ENCODE data around the gene SERGEF.

SERGEF gene

DNA sequence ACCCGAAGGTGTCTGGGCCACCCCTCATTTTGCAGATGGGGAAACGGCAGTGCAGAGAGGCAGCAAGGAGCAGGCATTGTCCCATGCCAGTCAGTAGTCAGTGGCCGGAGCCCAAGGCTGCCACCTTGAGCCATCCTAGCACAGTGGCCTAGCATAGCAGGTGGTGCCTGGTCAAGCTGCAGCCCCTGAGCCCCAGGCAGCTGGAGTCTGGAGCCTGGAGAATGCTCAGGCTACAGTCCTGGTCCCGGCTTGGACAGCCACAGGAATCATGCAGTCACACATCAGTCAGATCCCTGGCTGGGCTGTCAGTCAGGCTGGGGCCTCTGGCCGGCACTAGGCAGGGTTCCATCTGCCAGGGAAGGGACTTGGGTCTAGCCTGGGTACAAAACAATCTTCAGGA is 259.7 kb downstream of the SERGEF start:
- H3K27ac ChIP-seq = no peak overlapping the region
- TF ChIP-seq, protein P1, sequence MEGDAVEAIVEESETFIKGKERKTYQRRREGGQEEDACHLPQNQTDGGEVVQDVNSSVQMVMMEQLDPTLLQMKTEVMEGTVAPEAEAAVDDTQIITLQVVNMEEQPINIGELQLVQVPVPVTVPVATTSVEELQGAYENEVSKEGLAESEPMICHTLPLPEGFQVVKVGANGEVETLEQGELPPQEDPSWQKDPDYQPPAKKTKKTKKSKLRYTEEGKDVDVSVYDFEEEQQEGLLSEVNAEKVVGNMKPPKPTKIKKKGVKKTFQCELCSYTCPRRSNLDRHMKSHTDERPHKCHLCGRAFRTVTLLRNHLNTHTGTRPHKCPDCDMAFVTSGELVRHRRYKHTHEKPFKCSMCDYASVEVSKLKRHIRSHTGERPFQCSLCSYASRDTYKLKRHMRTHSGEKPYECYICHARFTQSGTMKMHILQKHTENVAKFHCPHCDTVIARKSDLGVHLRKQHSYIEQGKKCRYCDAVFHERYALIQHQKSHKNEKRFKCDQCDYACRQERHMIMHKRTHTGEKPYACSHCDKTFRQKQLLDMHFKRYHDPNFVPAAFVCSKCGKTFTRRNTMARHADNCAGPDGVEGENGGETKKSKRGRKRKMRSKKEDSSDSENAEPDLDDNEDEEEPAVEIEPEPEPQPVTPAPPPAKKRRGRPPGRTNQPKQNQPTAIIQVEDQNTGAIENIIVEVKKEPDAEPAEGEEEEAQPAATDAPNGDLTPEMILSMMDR (conservative IDR thresholded peaks at IDR 0.05) = no peak

DNA sequence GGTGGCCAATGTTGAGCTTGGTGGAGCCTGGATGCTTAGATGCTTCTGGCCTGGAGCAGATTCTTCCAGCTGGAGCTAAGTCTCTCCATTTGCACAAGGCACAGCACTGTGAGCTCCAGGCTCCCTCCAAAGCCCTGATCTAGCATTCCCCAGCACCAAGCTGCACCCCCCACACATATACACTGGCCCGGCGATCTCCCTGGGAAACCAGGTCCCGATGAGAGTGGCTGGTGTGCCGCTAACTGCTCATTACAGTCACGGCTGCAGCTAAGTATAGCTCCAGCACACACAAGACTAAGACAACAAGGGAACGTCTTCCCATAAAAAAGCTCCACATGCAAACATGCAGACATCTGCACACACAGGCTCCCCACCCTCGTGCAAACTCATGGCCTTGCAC is 260.7 kb downstream of the SERGEF start:
- TF ChIP-seq, protein P1 (conservative IDR thresholded peaks at IDR 0.05) = no peak
- H3K27ac ChIP-seq = no peak overlapping the region

DNA sequence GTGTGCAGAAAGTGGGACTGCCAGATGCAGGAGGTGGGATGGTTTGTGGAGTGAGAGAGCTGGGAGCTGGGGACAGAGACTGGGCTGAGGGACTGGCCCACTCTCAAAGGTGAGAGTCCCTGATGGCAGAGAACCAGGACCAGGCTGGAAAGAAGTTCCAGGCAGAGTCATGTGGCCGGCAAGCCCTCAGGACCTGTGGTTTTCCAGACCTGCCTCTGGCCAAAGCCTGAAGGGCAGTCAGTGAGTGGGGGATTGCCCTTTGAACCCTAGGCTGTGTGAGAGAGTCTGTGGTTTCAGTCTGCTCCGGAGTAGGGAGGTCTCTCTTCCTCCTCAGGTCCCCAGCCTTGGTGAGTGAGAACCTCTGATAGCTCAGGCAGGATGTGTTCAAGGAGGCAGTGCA is 261.3 kb downstream of the SERGEF start:
- TF ChIP-seq, protein P1 (conservative IDR thresholded peaks at IDR 0.05) = no peak
- H3K27ac ChIP-seq = no peak overlapping the region

DNA sequence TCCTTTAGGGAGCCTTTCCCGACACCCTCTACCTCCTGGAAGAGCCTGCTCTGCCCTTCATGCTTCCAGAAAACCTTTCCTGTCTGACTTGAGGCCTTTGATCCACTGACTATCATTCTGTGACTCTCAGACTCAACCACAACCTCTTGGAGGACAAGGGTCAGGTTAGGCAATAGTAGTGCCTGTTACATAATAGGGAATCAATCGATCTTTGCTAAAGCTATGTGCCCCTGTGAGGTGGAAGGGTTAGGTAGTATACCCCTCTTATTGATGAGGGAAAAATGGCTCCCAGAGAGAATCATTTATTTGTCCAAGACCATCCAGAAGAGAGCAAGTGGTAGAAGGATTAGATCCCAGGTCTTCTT is 262.1 kb downstream of the SERGEF start:
- TF ChIP-seq, protein P1 (conservative IDR thresholded peaks at IDR 0.05) = no peak
- no peak overlapping the region for H3K27ac ChIP-seq

DNA sequence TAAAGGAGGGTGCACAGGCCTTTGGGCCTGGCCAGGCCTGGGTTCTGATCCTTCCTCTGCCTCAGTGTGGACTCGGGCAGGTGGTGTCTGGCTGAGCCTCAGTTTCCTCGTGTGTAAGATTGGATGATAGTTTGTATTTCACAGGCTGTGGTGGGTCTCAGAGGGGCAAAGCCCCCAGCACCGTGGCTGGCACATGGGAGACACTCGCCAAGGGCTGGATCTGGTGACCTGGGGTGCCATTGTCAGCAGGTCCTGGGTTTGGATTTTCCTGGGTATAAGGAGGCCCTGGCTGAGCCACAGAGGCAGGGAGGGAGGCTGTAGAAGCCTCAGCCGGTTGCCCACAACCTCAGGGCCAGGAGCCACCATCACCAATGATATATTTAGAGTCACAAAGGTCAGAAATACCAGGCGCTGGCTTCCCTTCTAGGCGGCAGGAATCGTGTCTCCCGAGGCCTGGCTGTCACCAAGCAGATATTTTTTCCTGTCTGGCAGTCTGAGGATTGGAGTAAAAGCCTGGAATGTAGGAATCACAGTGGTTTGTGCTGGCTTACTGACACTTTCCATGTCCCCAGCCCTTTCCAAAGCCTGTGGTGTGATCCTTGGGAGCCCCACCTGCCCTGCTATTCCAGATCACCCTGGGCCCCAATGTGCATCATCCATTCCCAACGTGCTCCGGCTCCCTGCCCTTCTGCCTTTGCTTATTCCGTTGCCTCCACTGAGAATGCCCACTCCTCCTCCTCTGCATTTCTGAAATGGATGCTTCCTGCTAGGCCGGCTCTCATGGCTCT is 262.6 kb downstream of the SERGEF start:
- H3K27ac ChIP-seq = no peak overlapping the region
- TF ChIP-seq, protein P1 (conservative IDR thresholded peaks at IDR 0.05) = no peak

DNA sequence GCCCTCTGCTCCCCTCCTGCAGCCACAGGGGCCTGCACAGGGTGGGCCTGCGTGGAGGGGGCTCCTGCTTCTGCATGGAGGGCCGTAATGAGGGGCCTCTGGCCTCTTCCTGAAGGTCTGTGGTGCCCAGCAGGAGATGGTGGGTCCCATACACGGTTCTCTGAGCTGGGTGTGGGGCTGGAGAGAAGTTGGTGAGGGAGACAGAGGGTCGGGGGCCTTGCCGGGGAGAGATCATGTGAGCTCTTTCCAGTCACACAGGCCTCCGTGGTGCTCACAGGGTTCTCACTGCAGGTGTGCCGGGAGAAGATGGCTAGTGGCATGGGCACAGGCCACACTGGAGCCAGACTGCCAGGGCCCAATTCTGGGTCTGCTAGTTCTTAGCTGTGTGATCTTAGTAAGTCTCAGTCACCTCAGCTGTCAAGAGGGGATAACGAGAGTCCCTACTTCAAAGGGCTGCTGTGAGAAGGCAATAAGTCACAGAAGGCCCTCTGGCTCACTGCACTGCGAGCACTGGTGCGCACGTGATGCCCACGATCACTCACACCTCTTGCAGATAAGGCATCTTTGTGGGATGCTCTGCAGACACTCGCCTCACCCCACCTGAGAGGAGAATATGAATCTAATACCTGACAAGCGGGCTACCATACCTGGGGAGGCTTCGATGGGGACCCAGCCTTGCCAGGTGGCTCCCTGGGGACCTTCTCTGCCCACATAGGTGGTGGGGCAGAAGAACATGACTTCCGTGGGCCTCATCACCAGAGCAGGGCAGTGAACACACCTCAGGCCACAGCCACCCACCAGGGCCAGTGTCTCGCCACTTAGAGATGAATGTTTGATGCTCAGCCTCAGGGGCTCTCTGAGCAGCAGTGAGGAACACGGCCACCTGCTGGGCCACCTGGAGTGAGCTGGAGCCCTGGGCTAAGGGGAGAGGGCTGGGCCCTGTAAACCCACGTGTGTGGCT is 263.8 kb downstream of the SERGEF start:
- no peak overlapping the region for H3K27ac ChIP-seq
- TF ChIP-seq, protein P1 (conservative IDR thresholded peaks at IDR 0.05) = no peak

DNA sequence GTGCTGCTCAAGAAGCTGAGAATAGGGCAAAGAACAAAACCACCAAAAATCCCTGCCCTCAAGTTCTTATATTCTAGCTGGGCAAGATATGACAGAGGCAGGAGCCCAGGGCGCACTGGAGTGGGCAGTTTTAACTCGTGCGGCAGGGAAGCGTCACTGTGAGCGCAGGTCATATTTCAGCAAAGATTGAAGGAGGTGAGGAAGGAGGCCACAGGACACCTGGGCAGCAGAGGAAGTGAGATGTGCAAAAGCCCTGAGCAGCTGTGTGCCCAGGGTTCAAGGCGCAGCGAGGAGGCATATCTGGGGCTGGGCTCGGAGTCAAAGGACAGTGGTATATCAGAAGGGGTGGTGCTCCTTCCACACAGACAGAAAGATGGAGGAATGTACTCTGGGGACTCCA is 264.8 kb downstream of the SERGEF start:
- H3K27ac ChIP-seq = no peak overlapping the region
- TF ChIP-seq, protein P1 (conservative IDR thresholded peaks at IDR 0.05) = no peak

All from VCaP (cell line).